Measurements from ENCODE around the gene ZNF784. TPM values are rescaled to one million over a fixed set of nuclear protein-coding genes. Genes with fewer than 3 reads are reported as not detected.

Gene ZNF784
- total and polyA plus RNA-seq, 2 of the 13 experiments (the other 11 are each of a cell fraction or from before 2014, with no cell fraction given): 4.1 to 4.2 TPM

DNA sequence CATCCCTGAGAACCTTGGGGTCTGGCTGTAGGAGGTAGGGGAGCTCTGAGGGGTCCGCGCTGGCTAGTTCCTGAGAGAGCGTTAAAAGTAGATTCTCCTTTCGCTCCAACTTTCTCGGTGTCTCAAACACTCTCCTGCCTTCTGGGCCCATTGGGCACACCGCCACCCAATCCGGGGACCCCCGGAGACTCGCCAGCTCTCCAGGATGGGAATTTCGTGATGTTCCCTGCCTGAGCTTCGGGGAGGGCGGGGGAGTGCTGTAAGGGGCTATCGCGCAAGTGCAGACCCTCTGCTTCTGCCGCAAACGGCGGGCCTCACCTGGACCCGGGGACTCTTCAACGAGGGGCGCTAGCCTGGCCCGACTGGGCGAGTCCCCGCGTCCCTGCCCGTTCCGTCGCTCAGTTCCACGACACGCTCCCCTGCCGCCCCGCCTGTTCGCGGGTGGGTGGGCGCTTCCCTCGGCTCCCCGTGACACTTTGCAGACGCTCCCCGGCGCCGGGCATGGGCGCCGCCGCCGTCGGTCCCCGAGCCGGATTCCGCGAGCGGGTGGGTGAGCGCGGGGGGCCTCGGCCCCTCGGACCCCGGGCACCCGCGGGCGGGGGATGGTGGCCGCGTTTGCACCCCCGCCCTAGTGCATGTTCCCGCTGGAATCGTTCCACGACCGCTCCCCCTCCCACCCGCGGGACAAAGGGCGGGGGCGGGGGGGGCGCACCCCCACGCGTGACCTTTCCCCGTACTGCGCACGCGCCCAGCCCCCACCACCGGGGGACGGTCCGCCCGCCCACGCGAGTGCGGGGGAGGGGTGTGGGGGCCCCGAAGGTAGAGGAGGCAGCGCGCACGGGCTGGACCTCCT, 23.6 kb upstream of the ZNF784 start, which contains the start of gene CCDC106 (continued):
- TF ChIP-seq ZNF816 (CRISPR knock-in tag; IDR thresholded peaks at IDR 0.05; ENCODE audit: borderline replicate concordance) (no peak), SATB2 (CRISPR knock-in tag; IDR thresholded peaks at IDR 0.05) (no peak), ZNF678 (CRISPR knock-in tag; IDR thresholded peaks at IDR 0.05) (peak; percentile 26; the same call in 1 of the 2 replicates), NCOA5 (CRISPR knock-in tag; IDR thresholded peaks at IDR 0.05) (no peak), HNRNPH1 (optimal IDR thresholded peaks at IDR 0.05; ENCODE audit: low read depth, low read length) (no peak), KDM4B (CRISPR knock-in tag; IDR thresholded peaks at IDR 0.05) (peak; percentile 75; the same call in 1 of the 2 replicates), ZNF138 (CRISPR knock-in tag; IDR thresholded peaks at IDR 0.05; ENCODE audit: low read depth) (no peak), TCF7 (IDR thresholded peaks at IDR 0.05; ENCODE audit: low read depth) (no peak), ZBTB1 (CRISPR knock-in tag; IDR thresholded peaks at IDR 0.05; ENCODE audit: borderline replicate concordance) (no peak), FOXA3 (CRISPR knock-in tag; IDR thresholded peaks at IDR 0.05) (0 out of 2 replicates have a peak, but pooled peaks have one; percentile 6), CHCHD3 (CRISPR knock-in tag; IDR thresholded peaks at IDR 0.05) (no peak), SYNCRIP (IDR thresholded peaks at IDR 0.05; ENCODE audit: insufficient read depth, low read depth, low read length) (no peak), ZNF792 (CRISPR knock-in tag; IDR thresholded peaks at IDR 0.05) (peak; percentile 63), KAT7 (CRISPR knock-in tag; IDR thresholded peaks at IDR 0.05; ENCODE audit: borderline replicate concordance) (peak; percentile 79; the same call in 1 of the 2 replicates), XRCC5 (optimal IDR thresholded peaks at IDR 0.05; ENCODE audit: low read length) (no peak), SRSF4 (IDR thresholded peaks at IDR 0.05; ENCODE audit: low read depth, low read length, poor library complexity, severe bottlenecking) (no peak), RBAK (CRISPR knock-in tag; IDR thresholded peaks at IDR 0.05) (no peak), MYC (CRISPR knock-in tag; IDR thresholded peaks at IDR 0.05; ENCODE audit: borderline replicate concordance) (0 out of 2 replicates have a peak, but pooled peaks have one; percentile 45), ZNF713 (CRISPR knock-in tag; IDR thresholded peaks at IDR 0.05) (no peak), GATAD2A (CRISPR knock-in tag; IDR thresholded peaks at IDR 0.05) (peak; percentile 11; the same call in 1 of the 2 replicates), KLF15 (CRISPR knock-in tag; IDR thresholded peaks at IDR 0.05; ENCODE audit: borderline replicate concordance) (no peak), STAT5B (CRISPR knock-in tag; IDR thresholded peaks at IDR 0.05) (no peak), SP2 (CRISPR knock-in tag; IDR thresholded peaks at IDR 0.05) (no peak), ZFP62 (CRISPR knock-in tag; IDR thresholded peaks at IDR 0.05) (no peak), GABPA (IDR thresholded peaks at IDR 0.05; ENCODE audit: low read depth, low read length) (no peak), GABPA (CRISPR knock-in tag; IDR thresholded peaks at IDR 0.05; ENCODE audit: low read depth) (peak; percentile 21; the same call in 1 of the 2 replicates), PITX1 (CRISPR knock-in tag; IDR thresholded peaks at IDR 0.05) (no peak)
- TF ChIP-seq, protein P1, sequence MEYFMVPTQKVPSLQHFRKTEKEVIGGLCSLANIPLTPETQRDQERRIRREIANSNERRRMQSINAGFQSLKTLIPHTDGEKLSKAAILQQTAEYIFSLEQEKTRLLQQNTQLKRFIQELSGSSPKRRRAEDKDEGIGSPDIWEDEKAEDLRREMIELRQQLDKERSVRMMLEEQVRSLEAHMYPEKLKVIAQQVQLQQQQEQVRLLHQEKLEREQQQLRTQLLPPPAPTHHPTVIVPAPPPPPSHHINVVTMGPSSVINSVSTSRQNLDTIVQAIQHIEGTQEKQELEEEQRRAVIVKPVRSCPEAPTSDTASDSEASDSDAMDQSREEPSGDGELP (IDR thresholded peaks at IDR 0.05; ENCODE audit: borderline replicate concordance, low read depth): no peak
- TF ChIP-seq, protein P2, sequence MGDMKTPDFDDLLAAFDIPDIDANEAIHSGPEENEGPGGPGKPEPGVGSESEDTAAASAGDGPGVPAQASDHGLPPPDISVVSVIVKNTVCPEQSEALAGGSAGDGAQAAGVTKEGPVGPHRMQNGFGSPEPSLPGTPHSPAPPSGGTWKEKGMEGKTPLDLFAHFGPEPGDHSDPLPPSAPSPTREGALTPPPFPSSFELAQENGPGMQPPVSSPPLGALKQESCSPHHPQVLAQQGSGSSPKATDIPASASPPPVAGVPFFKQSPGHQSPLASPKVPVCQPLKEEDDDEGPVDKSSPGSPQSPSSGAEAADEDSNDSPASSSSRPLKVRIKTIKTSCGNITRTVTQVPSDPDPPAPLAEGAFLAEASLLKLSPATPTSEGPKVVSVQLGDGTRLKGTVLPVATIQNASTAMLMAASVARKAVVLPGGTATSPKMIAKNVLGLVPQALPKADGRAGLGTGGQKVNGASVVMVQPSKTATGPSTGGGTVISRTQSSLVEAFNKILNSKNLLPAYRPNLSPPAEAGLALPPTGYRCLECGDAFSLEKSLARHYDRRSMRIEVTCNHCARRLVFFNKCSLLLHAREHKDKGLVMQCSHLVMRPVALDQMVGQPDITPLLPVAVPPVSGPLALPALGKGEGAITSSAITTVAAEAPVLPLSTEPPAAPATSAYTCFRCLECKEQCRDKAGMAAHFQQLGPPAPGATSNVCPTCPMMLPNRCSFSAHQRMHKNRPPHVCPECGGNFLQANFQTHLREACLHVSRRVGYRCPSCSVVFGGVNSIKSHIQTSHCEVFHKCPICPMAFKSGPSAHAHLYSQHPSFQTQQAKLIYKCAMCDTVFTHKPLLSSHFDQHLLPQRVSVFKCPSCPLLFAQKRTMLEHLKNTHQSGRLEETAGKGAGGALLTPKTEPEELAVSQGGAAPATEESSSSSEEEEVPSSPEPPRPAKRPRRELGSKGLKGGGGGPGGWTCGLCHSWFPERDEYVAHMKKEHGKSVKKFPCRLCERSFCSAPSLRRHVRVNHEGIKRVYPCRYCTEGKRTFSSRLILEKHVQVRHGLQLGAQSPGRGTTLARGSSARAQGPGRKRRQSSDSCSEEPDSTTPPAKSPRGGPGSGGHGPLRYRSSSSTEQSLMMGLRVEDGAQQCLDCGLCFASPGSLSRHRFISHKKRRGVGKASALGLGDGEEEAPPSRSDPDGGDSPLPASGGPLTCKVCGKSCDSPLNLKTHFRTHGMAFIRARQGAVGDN (CRISPR knock-in tag; IDR thresholded peaks at IDR 0.05): peak; percentile 77

All from HepG2 (cell line).